Amniotic epithelial cell (primary cell): Measurements from ENCODE around the gene MYLK3.
A peak's percentile ranks its signal among the peaks of the same experiment; 100 is the strongest.

Experiments used
- DNase-seq: peaks from one replicate; pipeline ENCODE4 v3.0.0-alpha.2; 2010; ENCODE audit warnings: low read depth

MYLK3 gene

GRCh38 chr16:46727184-46727583, 21.0 kb downstream of the MYLK3 start:
- DNase-seq = no peak

DNA sequence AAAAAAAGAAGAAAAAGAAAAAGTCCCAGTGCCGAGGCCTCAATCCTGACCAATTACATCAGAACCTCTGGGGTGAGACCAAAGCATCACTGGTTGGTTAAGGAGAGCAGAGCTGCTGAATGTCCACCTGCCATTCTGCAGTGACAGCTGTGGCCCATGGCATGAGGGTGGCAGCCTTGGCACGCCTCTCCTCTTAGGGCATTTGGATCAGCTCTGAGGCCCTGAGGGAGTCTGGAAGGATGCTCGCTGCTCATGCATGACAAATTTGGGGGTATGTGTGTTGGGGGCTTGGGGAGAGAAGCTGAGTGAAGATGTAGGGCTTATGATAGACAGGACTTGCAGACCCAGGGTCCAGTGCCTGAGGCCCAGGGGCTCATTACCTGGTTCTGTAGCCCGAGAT, 26.3 kb downstream of the MYLK3 start:
- DNase-seq = no peak

DNA sequence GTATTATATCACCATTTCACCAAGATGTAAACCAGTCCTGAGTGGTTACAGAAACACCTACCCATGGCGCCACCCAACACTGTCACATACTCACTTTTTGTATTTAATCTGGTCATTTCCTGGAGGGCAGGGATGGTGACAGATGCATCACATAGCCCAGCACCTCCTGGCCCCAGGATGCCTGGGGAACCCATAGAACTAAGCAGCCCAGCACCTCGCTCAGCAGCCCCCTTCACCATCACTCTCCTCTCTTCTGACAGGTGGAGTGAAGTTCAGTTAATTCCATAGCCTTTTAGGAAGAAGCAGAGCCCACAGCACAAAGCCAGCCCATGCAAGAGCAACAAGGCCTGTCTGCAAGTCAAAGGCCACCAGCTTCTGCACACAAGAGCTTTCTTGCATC, 27.5 kb downstream of the MYLK3 start:
- no peak for DNase-seq

DNA sequence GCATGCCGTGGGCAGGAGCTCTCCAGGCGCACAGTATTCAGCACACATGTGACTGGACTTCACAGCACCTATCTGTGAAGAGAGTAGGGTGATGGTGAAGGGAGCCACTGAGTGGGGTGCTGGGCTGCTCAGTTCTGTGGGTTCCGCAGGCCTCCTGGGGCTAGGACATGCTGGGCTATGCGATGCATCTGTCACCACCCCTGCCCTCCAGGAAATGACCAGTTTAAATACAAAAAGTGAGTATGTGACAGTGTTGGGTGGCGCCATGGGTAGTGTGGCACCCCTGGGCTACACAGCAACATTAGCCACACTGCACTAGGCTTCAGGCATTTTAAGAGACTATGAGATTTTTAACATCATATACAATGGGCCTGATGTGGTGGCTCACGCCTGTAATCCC, 28.6 kb downstream of the MYLK3 start:
- no peak for DNase-seq

DNA sequence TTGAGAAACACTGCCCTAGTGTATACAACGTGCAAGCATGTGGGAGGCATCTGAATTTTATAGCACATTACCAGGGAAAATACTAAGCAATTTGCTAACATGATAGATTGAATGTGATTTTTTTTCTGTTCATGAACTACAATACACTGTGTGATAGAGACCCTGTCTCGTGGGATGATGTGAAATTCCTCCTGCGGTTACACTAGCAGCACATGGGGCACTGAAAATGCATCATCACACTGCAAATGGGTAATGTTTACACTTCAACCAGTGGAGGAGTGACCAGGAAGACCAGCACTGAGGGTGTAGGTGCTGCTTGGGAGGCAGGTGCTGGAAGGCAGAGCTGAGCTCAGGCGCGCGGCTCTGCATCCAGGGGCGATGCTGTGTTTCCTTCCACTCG, 29.9 kb downstream of the MYLK3 start:
- DNase-seq = no peak

DNA sequence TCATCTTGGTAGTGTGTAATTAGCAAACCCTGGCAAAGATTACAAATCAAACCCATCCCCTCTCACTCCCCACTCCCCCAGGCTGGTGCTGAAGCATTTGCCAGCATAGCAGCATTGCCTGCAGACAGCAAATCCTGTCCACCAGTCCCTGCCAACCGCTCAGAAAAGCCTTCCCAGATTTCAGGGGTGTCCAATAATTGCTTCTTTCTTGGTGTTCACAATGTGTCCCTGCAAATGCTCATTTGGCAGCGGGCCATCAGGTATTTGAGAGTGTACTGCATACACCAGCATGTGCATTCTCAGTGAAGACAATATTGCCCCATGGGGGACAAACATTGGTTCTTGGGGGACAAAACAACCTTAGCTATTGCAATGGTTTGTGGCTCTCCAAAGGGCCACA, 30.5 kb downstream of the MYLK3 start:
- DNase-seq = no peak

DNA sequence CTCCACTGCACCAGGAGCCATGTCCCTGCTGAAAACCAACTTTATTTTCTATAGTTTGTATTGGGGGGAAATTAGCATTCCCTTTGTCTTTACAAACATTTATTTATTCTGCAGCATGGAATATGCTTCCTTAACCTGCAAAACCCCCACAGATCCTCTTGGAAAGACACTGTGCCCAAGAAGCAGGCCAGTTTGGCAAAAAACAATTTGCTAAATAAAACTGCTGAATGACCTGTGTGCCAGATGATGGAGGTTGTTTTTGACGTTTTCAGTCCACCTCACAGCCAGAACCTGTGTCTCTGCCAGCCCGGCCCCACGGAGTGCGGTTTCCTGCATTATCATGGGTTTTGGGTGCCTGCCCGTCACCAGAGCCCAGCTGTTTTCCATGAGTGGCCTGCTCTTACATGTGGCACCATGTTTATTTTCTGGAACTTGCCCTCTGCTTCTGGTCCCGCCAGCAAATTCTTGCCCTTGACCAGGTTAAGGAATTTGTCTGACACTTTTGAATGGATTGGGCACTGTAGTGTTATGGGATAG, 32.3 kb downstream of the MYLK3 start:
- no peak for DNase-seq

- DNase-seq = no peak
Observed at GRCh38 chr16:46714797-46715591, 33.1 kb downstream of the MYLK3 start.

DNA sequence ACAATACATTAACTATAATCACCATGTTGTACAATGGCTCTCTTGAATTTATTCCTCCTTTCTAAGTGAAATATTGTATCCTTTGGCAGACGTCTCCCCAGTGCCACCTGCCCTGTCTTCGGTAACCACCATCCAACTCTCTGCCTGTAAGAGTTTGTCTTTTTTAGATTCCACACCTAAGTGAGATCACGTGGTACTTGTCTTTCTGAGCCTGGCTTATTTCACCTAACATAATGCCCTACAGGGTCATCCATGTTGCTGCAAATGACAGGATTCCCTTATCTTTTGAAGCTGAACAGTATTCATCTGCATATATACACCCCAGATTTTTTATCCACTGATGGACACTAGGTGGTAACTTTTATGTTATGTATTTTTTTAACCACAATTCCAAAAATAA, 34.5 kb downstream of the MYLK3 start:
- no peak for DNase-seq

DNA sequence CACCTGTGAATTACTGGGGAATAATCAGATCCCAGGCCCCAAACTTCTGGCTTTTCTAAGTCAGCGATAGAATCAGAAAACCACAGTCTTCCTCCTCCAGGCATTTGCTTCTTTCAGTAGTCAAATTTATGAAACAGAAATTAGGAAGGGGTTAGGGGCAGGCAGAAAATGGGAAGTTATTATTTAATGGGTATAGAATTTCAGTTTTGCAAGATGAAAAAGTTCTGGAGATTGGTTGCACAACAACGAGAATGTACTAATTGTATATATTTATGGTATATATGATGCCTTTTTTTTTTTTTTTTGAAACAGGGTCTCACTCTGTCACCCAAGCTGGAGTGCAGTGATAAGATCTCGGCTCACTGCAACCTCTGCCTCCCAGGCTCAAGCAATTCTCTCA, 35.2 kb downstream of the MYLK3 start:
- DNase-seq = no peak

GRCh38 chr16:46711106-46712058, 36.8 kb downstream of the MYLK3 start:
- DNase-seq = no peak

- no peak for DNase-seq
Observed at GRCh38 chr16:46709469-46710005, 38.6 kb downstream of the MYLK3 start.

DNA sequence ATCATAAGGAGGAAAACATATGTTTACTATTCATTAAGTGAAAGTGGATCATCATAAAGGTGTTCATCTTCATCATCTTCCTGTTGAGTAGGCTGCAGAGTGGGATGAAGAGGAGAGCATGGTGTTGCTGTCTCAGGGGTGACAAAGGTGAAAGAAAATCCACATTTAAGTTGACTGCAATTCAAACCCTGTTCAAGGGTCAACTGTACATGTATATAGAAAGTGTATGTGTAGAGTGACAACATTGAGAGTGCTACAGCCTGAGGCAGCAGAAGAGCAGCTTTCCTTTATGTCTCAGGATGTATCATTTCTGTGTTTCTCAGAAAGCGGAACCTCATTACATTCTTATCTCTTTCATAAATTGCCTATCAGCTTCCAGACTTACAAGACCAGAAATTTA, 41.5 kb downstream of the MYLK3 start:
- DNase-seq = no peak

GRCh38 chr16:46702030-46702429, 46.1 kb downstream of the MYLK3 start:
- no peak for DNase-seq

- DNase-seq = no peak
Observed at GRCh38 chr16:46701615-46702014, 46.5 kb downstream of the MYLK3 start.

DNA sequence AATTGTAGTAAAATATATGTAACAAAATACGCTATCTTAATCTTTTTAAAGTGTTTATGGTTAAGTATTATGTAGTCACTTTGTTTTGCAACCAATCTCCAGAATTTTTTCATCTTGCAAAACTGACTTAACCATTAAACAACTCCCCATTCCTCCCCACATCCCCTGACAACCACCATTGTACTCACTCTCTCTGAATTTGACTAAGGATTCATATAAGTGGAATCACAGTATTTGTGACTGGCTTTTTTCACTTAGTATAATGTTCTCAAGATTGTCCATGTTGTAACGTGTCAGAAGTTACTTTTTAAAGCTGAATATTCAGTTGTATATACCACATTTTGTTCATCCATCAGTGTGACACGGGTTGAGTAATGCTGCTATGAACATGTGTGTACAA, 48.1 kb downstream of the MYLK3 start:
- no peak for DNase-seq

DNA sequence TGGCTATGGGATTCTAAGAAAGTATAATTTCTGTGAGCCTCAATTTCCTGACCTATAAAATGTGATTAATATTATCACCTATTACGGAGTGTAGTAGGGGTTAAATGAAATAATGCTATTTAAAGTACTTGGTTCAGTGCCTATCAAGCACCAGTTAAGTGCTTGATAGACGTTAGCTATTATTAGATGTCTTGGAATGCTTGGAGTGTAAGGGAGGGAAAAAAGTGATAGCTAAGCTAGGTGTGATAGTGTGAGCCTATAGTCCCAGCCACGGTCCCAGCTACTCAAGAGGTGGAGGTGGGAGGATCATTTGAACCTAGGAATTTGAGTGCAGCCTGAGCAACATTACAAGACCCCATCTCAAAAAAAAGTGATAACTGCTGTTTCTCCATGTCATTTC, 51.2 kb downstream of the MYLK3 start:
- no peak for DNase-seq

GRCh38 chr16:46695937-46696336, 52.2 kb downstream of the MYLK3 start:
- no peak for DNase-seq

- no peak for DNase-seq
Observed at GRCh38 chr16:46693598-46693997, 54.5 kb downstream of the MYLK3 start.

DNA sequence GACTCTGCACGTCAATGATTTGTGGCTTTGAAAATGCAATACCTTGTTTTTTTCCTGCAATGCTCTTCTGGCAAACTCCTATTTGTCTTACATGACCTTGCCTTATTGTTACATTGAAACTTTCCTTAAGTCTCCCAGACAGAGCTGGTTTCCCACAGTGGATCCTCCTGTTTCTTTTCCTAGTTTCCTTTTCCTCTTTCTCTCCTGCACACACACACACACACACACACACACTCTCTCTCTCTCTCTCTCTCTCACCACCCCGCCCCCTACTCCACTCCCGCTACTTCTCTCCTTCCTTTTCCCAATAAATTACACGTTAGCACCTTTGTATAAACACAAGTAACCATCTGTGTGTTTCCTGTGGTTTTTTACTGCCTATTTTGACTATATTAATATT, 56.4 kb downstream of the MYLK3 start:
- DNase-seq = peak; percentile 63

- DNase-seq = peak; percentile 54
Observed at GRCh38 chr16:46690281-46691178, 57.6 kb downstream of the MYLK3 start.
